Activated effector memory CD4-positive, alpha-beta T cell treated with Interleukin-2 at 50 U/mL for 16 hours (primary cell): ENCODE data around the gene SLC25A6.
"Not testable (repeated sequence)": the region's sequence is repeated elsewhere in the genome, so short reads cannot be mapped to it uniquely, and the experiment has no call there.

Experiments
- DNase-seq: peaks from one replicate; pipeline ENCODE4 v3.0.0-alpha.2; 2020

Gene SLC25A6

GRCh38 chrX:1412551-1413161 is 20.7 kb upstream of the SLC25A6 start:
- no peak for DNase-seq

- DNase-seq, result no peak
Observed at GRCh38 chrX:1411326-1411725, 19.4 kb upstream of the SLC25A6 start.

- DNase-seq, result no peak
Observed at GRCh38 chrX:1407035-1407434, 15.1 kb upstream of the SLC25A6 start.

GRCh38 chrX:1405769-1406168 is 13.9 kb upstream of the SLC25A6 start:
- DNase-seq, result not testable (repeated sequence)

GRCh38 chrX:1403867-1404266 is 12.0 kb upstream of the SLC25A6 start:
- DNase-seq, result not testable (repeated sequence)

- DNase-seq, result no peak
Observed at GRCh38 chrX:1403228-1403627, 11.3 kb upstream of the SLC25A6 start.

GRCh38 chrX:1401611-1402430 is 9.9 kb upstream of the SLC25A6 start:
- no peak for DNase-seq

- no peak for DNase-seq
Observed at GRCh38 chrX:1400742-1401471, 9.0 kb upstream of the SLC25A6 start.

GRCh38 chrX:1400049-1400448 is 8.1 kb upstream of the SLC25A6 start:
- DNase-seq, result no peak

GRCh38 chrX:1398431-1399340 is 6.8 kb upstream of the SLC25A6 start:
- no peak for DNase-seq

- no peak for DNase-seq
Observed at GRCh38 chrX:1397441-1398270, 5.7 kb upstream of the SLC25A6 start.

GRCh38 chrX:1397001-1397400 is 5.1 kb upstream of the SLC25A6 start:
- no peak for DNase-seq

GRCh38 chrX:1395646-1396216 is 3.8 kb upstream of the SLC25A6 start:
- no peak for DNase-seq

GRCh38 chrX:1394731-1395501 is 3.0 kb upstream of the SLC25A6 start:
- DNase-seq, result no peak

GRCh38 chrX:1393871-1394615 is 2.1 kb upstream of the SLC25A6 start:
- no peak for DNase-seq

- no peak for DNase-seq
Observed at GRCh38 chrX:1392376-1393068, 609 bp upstream of the SLC25A6 start.

GRCh38 chrX:1391370-1391706 is 575 bp downstream of the SLC25A6 start:
- no peak for DNase-seq

GRCh38 chrX:1390621-1391369 is 1.1 kb downstream of the SLC25A6 start:
- DNase-seq, result no peak

GRCh38 chrX:1389993-1390285 is 2.0 kb downstream of the SLC25A6 start:
- DNase-seq, result no peak
